GM21825 (cell line): ENCODE measurements around the gene GATA3.
A peak's percentile ranks its signal among the peaks of the same experiment; 100 is the strongest.

ENCODE experiments used
- ATAC-seq: cut with Tn5 transposase; IDR thresholded peaks from one replicate; pipeline ENCODE4 v1.9.1; 2021; ENCODE audit warnings: mild to moderate bottlenecking, moderate library complexity; ENCODE audit not compliant: unreplicated experiment

Gene GATA3

GRCh38 chr10:8050556-8051108 lies 3.9 kb upstream of the GATA3 start:
- no peak for ATAC-seq

DNA sequence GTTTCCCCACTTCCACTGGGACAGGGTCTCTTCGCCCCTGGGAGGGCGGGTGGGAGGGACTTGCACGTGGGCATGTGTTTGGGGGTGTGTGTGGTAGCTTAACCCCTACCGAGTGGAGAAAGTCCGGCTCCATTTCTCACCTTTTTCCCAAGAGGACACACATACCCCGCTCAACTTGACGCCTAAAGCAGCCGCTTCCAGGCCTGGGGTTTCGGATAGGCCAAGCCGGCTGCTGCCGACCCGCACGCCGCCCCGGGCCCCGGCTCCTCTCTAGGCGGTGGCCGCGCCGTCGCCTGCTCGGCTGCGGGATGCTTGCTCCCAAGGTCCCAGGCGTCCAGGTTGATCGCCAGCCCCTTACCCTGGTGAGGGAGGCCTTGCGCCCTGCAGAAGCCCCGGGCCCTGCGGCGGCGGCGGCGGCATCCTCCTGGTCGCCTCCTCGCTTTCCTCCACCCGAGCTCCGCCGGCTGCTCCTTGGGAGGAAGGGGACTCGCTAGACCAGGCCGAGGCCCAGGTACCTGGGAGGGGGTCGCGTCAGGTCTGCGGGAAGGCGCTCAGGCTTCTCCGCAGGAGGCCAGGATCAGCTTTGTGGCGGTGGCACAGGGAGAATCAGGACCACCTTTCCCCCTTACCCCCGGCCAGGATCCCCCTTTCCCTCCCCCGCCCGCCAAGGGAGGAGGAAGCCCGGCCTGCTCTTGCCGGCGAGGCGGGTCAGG lies 3.2 kb upstream of the GATA3 start:
- no peak for ATAC-seq

DNA sequence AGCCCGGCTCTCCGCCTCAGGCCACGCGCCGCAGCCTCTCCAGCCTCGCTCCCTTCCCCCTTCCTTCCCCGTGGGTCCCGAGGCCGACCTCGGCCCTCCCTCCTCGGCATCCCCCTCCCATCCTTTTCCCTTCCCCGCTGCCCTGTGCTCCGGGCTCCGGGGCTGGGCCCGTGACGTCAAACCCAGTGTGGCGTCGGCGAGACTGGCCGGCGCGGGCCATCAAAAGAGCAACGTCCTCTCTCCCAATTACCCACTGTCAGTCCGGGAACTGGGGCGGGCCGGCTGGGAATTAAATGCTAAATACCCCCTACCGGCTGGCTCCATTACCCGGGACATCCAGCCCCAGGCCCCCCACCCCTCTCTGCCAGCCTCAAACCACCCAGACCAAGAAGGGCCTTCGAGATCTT lies 2.6 kb upstream of the GATA3 start:
- ATAC-seq: no peak

GRCh38 chr10:8052341-8052955 lies 2.0 kb upstream of the GATA3 start:
- no peak for ATAC-seq

DNA sequence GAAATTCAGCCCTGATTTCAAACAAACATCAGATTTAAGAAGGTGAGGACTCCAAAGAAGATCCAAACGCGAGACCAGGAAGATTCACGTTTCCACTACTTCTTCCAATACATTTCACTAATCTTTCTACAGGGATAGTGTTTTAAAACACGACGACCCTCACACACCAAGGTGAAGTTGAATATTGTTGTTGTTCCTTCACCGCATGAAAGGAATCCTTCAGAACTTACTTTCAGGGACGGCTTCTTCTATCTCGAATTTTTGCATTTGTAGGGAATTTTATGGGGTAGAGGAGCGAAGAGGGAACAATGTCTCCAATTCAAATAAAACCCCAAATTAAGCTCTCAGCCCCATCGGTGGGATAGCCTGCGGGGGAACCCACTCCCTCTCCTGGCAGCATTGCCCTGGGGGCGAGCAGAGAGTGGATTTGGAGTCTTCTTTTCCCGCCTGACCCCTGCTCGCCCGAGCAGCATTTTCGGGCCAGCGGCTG lies 1.5 kb upstream of the GATA3 start:
- no peak for ATAC-seq

DNA sequence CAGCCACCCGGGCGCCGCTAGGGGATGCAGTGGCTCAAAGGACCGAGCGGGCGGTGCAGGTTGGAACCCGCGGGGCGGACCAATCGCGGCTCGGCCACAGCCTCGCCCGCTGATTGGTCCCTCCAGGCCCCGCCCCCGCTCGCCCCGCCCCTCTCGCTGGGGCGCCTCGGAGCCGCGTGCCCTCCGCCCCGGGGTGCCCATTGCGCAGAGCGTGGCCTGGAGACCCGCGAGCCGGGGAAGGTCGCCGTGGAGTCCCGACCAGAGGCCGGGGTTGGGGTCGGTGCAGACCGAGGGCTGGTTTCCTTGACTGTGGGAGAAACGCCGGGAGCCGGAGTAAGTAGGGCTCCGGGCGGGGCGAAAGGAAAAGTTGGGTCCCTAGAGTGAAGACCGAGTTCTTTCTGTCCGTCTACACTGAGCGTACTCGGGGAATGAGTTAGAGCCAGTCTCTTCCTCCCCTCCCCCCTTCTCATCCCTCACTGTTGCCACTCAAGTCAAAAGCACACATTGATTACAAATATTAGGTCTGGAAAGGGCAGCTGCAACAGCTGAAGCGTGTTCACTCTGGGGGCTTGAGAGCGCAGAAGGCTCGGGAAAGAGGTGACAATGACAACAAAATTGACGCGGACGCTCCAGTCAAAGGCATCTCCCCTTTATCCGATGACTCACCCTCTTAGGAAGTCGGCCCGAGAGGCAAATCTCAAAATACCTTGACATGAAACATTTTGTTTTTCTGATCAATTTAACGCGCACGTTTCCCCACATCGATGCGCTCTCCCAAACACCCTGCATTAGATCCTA lies 843 bp upstream of the GATA3 start:
- peak; percentile 74 for ATAC-seq

GRCh38 chr10:8054244-8054493 lies 319 bp upstream of the GATA3 start:
- ATAC-seq: peak; percentile 5

GRCh38 chr10:8055420-8056349 lies 1.2 kb downstream of the GATA3 start:
- no peak for ATAC-seq

- no peak for ATAC-seq
Measured at GRCh38 chr10:8056378-8056777, 1.9 kb downstream of the GATA3 start.

- ATAC-seq: peak; percentile 18
Measured at GRCh38 chr10:8056871-8057331, 2.4 kb downstream of the GATA3 start.

- ATAC-seq: no peak
Measured at GRCh38 chr10:8057636-8058273, 3.3 kb downstream of the GATA3 start.

- ATAC-seq: no peak
Measured at GRCh38 chr10:8058274-8059111, 4.0 kb downstream of the GATA3 start.

DNA sequence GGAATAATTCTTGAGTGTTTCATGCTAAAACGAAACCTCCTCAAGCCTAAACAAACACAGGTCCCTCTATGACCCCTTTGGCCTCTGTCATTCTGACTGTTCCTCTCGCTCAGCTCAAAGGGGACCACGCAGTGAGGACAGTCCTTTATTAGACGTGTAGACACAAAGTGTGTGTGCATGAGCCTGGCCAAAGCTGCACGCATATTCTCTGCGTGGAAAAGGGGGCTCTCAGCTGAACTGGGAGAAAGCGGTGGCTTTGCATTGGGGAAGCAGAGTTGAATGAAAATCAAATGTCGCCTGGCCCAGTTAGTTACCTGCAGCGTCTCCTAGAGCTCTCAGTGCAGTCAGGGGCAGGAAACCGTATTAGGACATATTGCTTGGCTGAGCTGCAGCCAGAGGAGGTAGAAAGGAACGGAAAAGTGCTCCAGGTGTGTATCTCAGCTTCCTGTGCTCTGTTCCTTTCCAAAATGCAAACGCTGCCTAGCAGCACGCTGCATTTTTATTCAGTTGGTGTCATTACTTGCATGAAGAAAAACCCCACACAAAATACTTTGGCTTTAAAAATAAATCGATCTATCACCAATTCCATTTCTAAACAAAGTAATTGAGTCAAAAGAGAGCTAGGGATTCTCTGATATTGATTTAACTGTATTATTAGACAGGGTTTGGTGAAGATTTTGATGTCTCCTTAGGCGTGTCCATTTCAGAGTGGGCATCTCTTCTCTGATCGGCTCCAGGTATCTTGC lies 4.9 kb downstream of the GATA3 start:
- ATAC-seq: no peak

- peak; percentile 49 for ATAC-seq
Measured at GRCh38 chr10:8060010-8060703, 5.7 kb downstream of the GATA3 start.

GRCh38 chr10:8060704-8061121 lies 6.2 kb downstream of the GATA3 start:
- ATAC-seq: no peak

- no peak for ATAC-seq
Measured at GRCh38 chr10:8061274-8062211, 7.1 kb downstream of the GATA3 start.
